ENCODE results near the gene ORC6. TPM values are rescaled to one million over a fixed set of nuclear protein-coding genes. Genes with fewer than 3 reads are reported as not detected.

The ORC6 gene
- total and polyA plus RNA-seq, 9 of the 15 experiments (the other 6 are each of a cell fraction or from before 2014, with no cell fraction given) = 18.7 to 71.4 (median 47.0) TPM

- TF ChIP-seq SRSF7 (optimal IDR thresholded peaks at IDR 0.05; ENCODE audit: low read depth, low read length) (no peak), PURB (CRISPR knock-in tag; IDR thresholded peaks at IDR 0.05; ENCODE audit: low read depth) (no peak), TAF1 (IDR thresholded peaks at IDR 0.05; ENCODE audit: control insufficient read depth, extremely low read depth, insufficient read depth, low read length, severe bottlenecking) (peak; percentile 57), POU5F1 (IDR thresholded peaks at IDR 0.05; ENCODE audit: borderline replicate concordance, low read depth, low read length, partially characterized antibody) (no peak), CBX8 (IDR thresholded peaks at IDR 0.05; ENCODE audit: borderline replicate concordance, extremely low read depth, low read depth, low read length, poor library complexity, severe bottlenecking) (no peak), DEAF1 (CRISPR knock-in tag; IDR thresholded peaks at IDR 0.05) (no peak), FUS (optimal IDR thresholded peaks at IDR 0.05; ENCODE audit: low read depth, low read length) (no peak), ZNF217 (CRISPR knock-in tag; IDR thresholded peaks at IDR 0.05) (no peak), BRD4 (IDR thresholded peaks at IDR 0.05) (no peak), RBM15 (IDR thresholded peaks at IDR 0.05; ENCODE audit: insufficient read depth, low read length) (no peak), ZNF655 (CRISPR knock-in tag; IDR thresholded peaks at IDR 0.05) (no peak), ZNF24 (IDR thresholded peaks at IDR 0.05) (no peak), EP300 (IDR thresholded peaks at IDR 0.05; ENCODE audit: low read length) (no peak), KDM4B (IDR thresholded peaks at IDR 0.05; ENCODE audit: borderline replicate concordance in 2 of 2, low read depth in 1 of 2) (no peak), CBFB (CRISPR knock-in tag; IDR thresholded peaks at IDR 0.05) (no peak), IRF2 (CRISPR knock-in tag; IDR thresholded peaks at IDR 0.05) (no peak), PHTF2 (CRISPR knock-in tag; IDR thresholded peaks at IDR 0.05) (no peak), CTCF (IDR thresholded peaks at IDR 0.05 in 2 of 3, conservative IDR thresholded peaks at IDR 0.05 in 1 of 3; ENCODE audit: insufficient read depth in 2 of 3, low read depth in 1 of 3, low read length in 3 of 3) (peak; percentile 61 to 68 (median 62)), LARP7 (IDR thresholded peaks at IDR 0.05) (no peak), SIN3A (IDR thresholded peaks at IDR 0.05; ENCODE audit: borderline replicate concordance in 2 of 2, control insufficient read depth in 1 of 2, low read depth in 2 of 2, low read length in 2 of 2) (peak; percentile 15 to 69; a peak in 1 of 4 replicates), SIN3B (IDR thresholded peaks at IDR 0.05; ENCODE audit: low read depth) (peak; percentile 45; the same call in 1 of the 2 replicates)
Measured at GRCh38 chr16:46689365-46690280, at the start of gene ORC6 (continued).
